B cell (primary cell): ENCODE measurements around the gene HSPB9. TPM values are rescaled to one million over a fixed set of nuclear protein-coding genes. Genes with fewer than 3 reads are reported as not detected.

Experiments used
- ATAC-seq: fragments of 200-7000 bp; cut with Tn5 transposase; one replicate; pipeline ENCODE4 v1.10.0; 2021; ENCODE audit warnings: low read depth, mild to moderate bottlenecking, moderate number of reproducible peaks, moderate library complexity
- CTCF ChIA-PET: fragments of 350-600 bp; sonication (Branson Sonifier 250); formaldehyde crosslinking; loops from one replicate; lab custom pipeline; 2021; ENCODE audit warnings: antibody characterized with exemption, inconsistent platforms; lab: Charles Lee
- POLR2A ChIA-PET: fragments of 350-600 bp; sonication (Branson Sonifier 250); formaldehyde crosslinking; loops from one replicate; lab custom pipeline; 2021; ENCODE audit warnings: antibody characterized with exemption; lab: Charles Lee
- DNase-seq: peaks from one replicate; pipeline ENCODE4 v3.0.0; 2013
- H2AFZ ChIP-seq: 2 replicates; pipeline ENCODE4 v1.6.1; 2012; ENCODE audit warnings: mild to moderate bottlenecking, low read depth, low read length; ENCODE audit not compliant: insufficient read depth, poor library complexity, severe bottlenecking
- H3K27ac ChIP-seq, 2 donors: 1 replicate in 1 of 2; 2 replicates in 1 of 2; pipeline ENCODE4 v1.5.1; 2012 to 2013; ENCODE audit warnings: low read length in 2 of 2, mild to moderate bottlenecking in 2 of 2, moderate library complexity in 1 of 2
- H3K27me3 ChIP-seq, 4 experiments: fragments of 200-600 bp in 1 of 4; sonication (generic) in 1 of 4; replicated peaks in 1 of 4; 1 replicate in 2 of 4; 2 replicates in 2 of 4; pipeline versions ENCODE4 v1.6.1 to v1.7.0; 2013 to 2016; ENCODE audit warnings: low read length in 3 of 4, mild to moderate bottlenecking in 2 of 4, mixed read lengths in 1 of 4, moderate library complexity in 1 of 4; ENCODE audit not compliant: insufficient read depth in 4 of 4, control insufficient read depth in 3 of 4; ENCODE audit errors: control extremely low read depth in 1 of 4
- H3K36me3 ChIP-seq, 2 experiments: replicated peaks in 1 of 2; 1 replicate in 1 of 2; 2 replicates in 1 of 2; pipeline versions ENCODE4 v1.6.1 to v1.7.1; 2013; ENCODE audit warnings: low read length in 1 of 2; ENCODE audit not compliant: insufficient read depth in 2 of 2, control insufficient read depth in 1 of 2; ENCODE audit errors: control extremely low read depth in 1 of 2, extremely low read depth in 1 of 2
- H3K4me1 ChIP-seq, 2 donors: fragments of 200-600 bp in 1 of 2; sonication (generic) in 1 of 2; 1 replicate in 1 of 2; 2 replicates in 1 of 2; pipeline versions ENCODE4 v1.5.1 to v1.6.1; 2013 to 2017; ENCODE audit warnings: low read length in 2 of 2; ENCODE audit not compliant: control insufficient read depth in 2 of 2, insufficient read depth in 2 of 2
- H3K4me2 ChIP-seq: replicated peaks from 2 replicates; pipeline ENCODE3; 2012; ENCODE audit warnings: mild to moderate bottlenecking, low read depth, low read length; ENCODE audit not compliant: poor library complexity, severe bottlenecking
- H3K4me3 ChIP-seq, 5 experiments: fragments of 200-600 bp in 1 of 5; sonication (generic) in 1 of 5; 1 replicate in 3 of 5; 2 replicates in 2 of 5; pipeline versions ENCODE4 v1.5.1 to v1.7.0; 2011 to 2016; ENCODE audit warnings: low read length in 4 of 5, mild to moderate bottlenecking in 4 of 5, low read depth in 2 of 5, control low read depth in 1 of 5, moderate library complexity in 1 of 5; ENCODE audit not compliant: insufficient read depth in 1 of 5; ENCODE audit errors: control extremely low read depth in 1 of 5, extremely low read depth in 1 of 5
- H3K79me2 ChIP-seq: fragments of 200-600 bp; sonication (generic); one replicate; pipeline ENCODE4 v1.6.0; 2016; ENCODE audit warnings: low read length; ENCODE audit not compliant: control insufficient read depth, insufficient read depth
- H3K9ac ChIP-seq: fragments of 200-600 bp; sonication (generic); 2 replicates; pipeline ENCODE4 v1.6.1; 2017; ENCODE audit warnings: mild to moderate bottlenecking, low read length, moderate library complexity
- H3K9me3 ChIP-seq, 3 donors: one replicate each; pipeline versions ENCODE4 v1.6.1 to v1.7.1; 2013; ENCODE audit warnings: low read length in 2 of 3; ENCODE audit not compliant: control insufficient read depth in 2 of 3, insufficient read depth in 1 of 3; ENCODE audit errors: control extremely low read depth in 1 of 3
- H4K20me1 ChIP-seq: 2 replicates; pipeline ENCODE4 v1.6.0; 2012; ENCODE audit warnings: mild to moderate bottlenecking, low read length; ENCODE audit not compliant: insufficient read depth, control insufficient read depth, poor library complexity, severe bottlenecking
- H3K27ac Mint-ChIP-seq: one replicate; pipeline ENCODE4 v1.8.0; 2021; ENCODE audit warnings: mixed read lengths
- H3K27me3 Mint-ChIP-seq: one replicate; pipeline ENCODE4 v1.8.0; 2021; ENCODE audit warnings: mixed read lengths
- H3K4me1 Mint-ChIP-seq: one replicate; pipeline ENCODE4 v1.8.0; 2021; ENCODE audit warnings: mixed read lengths
- H3K4me3 Mint-ChIP-seq: one replicate; pipeline ENCODE4 v1.8.0; 2021; ENCODE audit warnings: mixed read lengths
- H3K9me3 Mint-ChIP-seq: one replicate; pipeline ENCODE4 v1.8.0; 2022; ENCODE audit warnings: mixed read lengths; ENCODE audit not compliant: insufficient read depth
- EZH2 ChIP-seq: IDR thresholded peaks from 2 replicates; pipeline ENCODE4 v1.6.1; 2012; ENCODE audit warnings: borderline replicate concordance, low read depth, mild to moderate bottlenecking, moderate library complexity, low read length; ENCODE audit not compliant: insufficient read depth, poor library complexity, severe bottlenecking
- WGBS: methylation state at CpG from one replicate; pipeline ENCODE4 v1.1.5; 2013; ENCODE audit warnings: missing lambda C conversion rate; ENCODE audit not compliant: insufficient coverage; 5-methylcytosine and 5-hydroxymethylcytosine counted together
- intact Hi-C: fragments of 100-400 bp; cut with micrococcal nuclease; formaldehyde crosslinking; loops from one replicate; pipeline ENCODE4 v1.10.0; 2022
- polyA plus RNA-seq: library from polyadenylated mRNA; depleted of rRNA; stranded (reverse); fragments of >200 nt; gene quantifications from 2 replicates; pipeline ENCODE4 v1.2.3, GENCODE V29; 2012
- total RNA-seq, 2 donors: library from RNA; stranded (reverse); fragments of 120-200 nt in 1 of 2; gene quantifications; 1 replicate in 1 of 2; 2 replicates in 1 of 2; pipeline versions ENCODE4 v1.2.3 to v1.2.4, GENCODE V29; 2013 to 2022
- TF ChIP-seq, protein P1 (sequence below): fragments of 200-600 bp; IDR thresholded peaks from one replicate; pipeline ENCODE4 v1.8.0; 2022; ENCODE audit warnings: antibody characterized with exemption, mild to moderate bottlenecking

HSPB9 gene
- total and polyA plus RNA-seq, 2 donors (not counting 1 experiment from before 2014, with no cell fraction given): 0.09 TPM; not detected in 1

DNA sequence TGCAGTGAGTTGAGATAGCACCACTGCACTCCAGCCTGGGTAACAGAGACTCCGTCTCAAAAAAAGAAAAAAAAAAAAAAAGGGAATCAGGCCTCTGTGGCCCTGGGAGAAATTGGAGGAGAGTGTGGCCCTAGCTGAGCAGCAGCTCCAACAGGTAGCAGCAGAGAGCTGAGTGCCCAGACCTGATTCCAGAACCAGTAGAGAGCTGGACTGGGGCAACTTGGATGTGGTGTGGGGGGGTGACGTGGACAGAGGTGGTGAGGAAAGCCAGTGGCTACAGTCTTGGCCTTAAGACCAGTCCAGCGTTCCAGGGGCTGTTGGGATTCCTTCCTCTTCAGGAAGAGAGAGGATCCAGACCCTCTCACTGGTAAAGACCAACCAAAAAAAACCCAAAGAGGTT lies 1.7 kb downstream of the HSPB9 start:
- Mint-ChIP-seq H3K4me1 (peaks cover 21% of the 10 kb centered on the region), H3K4me3 (no peak overlapping the region), H3K9me3 (no peaks in the 10 kb centered on the region), H3K27me3 (no peaks in the 10 kb centered on the region), H3K27ac (peak overlapping the region; percentile 50)
- POLR2A ChIA-PET: interaction anchor here (0.6 to 0.7 kb wide), 3 partner anchors 8 to 260 kb away, joined by 4 to 13 read pairs (median 6); no protein-coding TSS in a partner anchor
- H3K79me2 ChIP-seq: peaks cover 3% of the 10 kb centered on the region
- H3K27me3 ChIP-seq: no peaks in the 10 kb centered on the region
- intact Hi-C loops: no loop called here
- H3K4me1 ChIP-seq: peaks cover 10 to 16% of the 10 kb centered on the region in 2 donors
- H3K4me3 ChIP-seq: no peak overlapping the region
- WGBS: 77% methylated on average over 2 of the region's 3 CpGs
- DNase-seq (no peak), ATAC-seq (no peak)
- H4K20me1 ChIP-seq: peaks cover 3% of the 10 kb centered on the region
- H3K9ac ChIP-seq: no peak overlapping the region
- CTCF ChIA-PET: interaction anchor here (0.7 to 1.1 kb wide), 4 partner anchors 10 to 264 kb away, joined by 3 to 8 read pairs (median 4); partner anchors contain the start of gene STAT3
- no peak overlapping the region for H3K4me2 ChIP-seq
- H3K36me3 ChIP-seq: peaks cover 0 to 34% of the 10 kb centered on the region in 2 experiments
- no peaks in the 10 kb centered on the region for H3K9me3 ChIP-seq
- H3K27ac ChIP-seq: no peak overlapping the region
- H2AFZ ChIP-seq: no peak overlapping the region
- TF ChIP-seq EZH2: no peak
- TF ChIP-seq, protein P1, sequence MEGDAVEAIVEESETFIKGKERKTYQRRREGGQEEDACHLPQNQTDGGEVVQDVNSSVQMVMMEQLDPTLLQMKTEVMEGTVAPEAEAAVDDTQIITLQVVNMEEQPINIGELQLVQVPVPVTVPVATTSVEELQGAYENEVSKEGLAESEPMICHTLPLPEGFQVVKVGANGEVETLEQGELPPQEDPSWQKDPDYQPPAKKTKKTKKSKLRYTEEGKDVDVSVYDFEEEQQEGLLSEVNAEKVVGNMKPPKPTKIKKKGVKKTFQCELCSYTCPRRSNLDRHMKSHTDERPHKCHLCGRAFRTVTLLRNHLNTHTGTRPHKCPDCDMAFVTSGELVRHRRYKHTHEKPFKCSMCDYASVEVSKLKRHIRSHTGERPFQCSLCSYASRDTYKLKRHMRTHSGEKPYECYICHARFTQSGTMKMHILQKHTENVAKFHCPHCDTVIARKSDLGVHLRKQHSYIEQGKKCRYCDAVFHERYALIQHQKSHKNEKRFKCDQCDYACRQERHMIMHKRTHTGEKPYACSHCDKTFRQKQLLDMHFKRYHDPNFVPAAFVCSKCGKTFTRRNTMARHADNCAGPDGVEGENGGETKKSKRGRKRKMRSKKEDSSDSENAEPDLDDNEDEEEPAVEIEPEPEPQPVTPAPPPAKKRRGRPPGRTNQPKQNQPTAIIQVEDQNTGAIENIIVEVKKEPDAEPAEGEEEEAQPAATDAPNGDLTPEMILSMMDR: no peak

DNA sequence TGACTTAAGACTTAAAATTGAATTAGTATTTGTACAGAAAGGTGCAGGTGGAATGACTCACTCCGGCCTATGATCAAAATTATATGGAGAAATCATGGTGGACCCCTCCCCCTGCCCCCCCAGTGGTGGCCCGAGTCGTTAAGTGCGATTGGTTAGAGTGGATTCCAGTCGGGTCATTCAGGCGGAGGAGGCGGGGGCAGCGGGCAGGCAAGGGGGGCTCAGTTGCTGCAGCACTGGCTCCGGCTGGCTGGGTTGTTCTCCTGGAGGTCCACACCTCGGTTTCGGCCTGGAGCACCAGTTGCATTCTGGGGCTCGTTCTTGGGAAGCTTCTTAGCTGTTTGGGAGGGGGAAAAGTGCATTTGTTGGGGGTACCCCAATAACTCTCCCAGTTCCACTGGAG lies 3.0 kb downstream of the HSPB9 start:
- CTCF ChIA-PET: interaction anchor here (0.9 kb wide), 1 partner anchor 24 kb away, joined by 3 read pairs; no protein-coding TSS in a partner anchor
- Histone ChIP-seq H2AFZ (no peak overlapping the region), H3K36me3 (peaks cover 0 to 45% of the 10 kb centered on the region in 2 experiments), H3K9me3 (no peaks in the 10 kb centered on the region), H4K20me1 (peaks cover 11% of the 10 kb centered on the region), H3K27me3 (no peaks in the 10 kb centered on the region), H3K27ac (no peak overlapping the region), H3K4me3 (no peak overlapping the region), H3K4me2 (no peak overlapping the region), H3K4me1 (peaks cover 5 to 8% of the 10 kb centered on the region in 2 donors), H3K79me2 (peaks cover 4% of the 10 kb centered on the region), H3K9ac (no peak overlapping the region)
- 97% methylated on average over 9 of the region's 12 CpGs for WGBS
- H3K27me3 Mint-ChIP-seq: no peaks in the 10 kb centered on the region
- POLR2A ChIA-PET: no interaction called here
- no peak overlapping the region for H3K4me3 Mint-ChIP-seq
- intact Hi-C loops: no loop called here
- H3K9me3 Mint-ChIP-seq: no peaks in the 10 kb centered on the region
- DNase-seq: no peak
- H3K27ac Mint-ChIP-seq: no peak overlapping the region
- no peak for ATAC-seq
- H3K4me1 Mint-ChIP-seq: peaks cover 12% of the 10 kb centered on the region
- TF ChIP-seq EZH2: no peak
- TF ChIP-seq, protein P1: no peak
